ENCODE results near the gene NAV2.

- no peak for TF ChIP-seq CTCF (IDR thresholded peaks at IDR 0.05 in 8 of 11, conservative IDR thresholded peaks at IDR 0.05 in 3 of 11)
- TF ChIP-seq POLR2A (IDR thresholded peaks at IDR 0.05) = no peak
These were observed 49.4 kb upstream of the NAV2 start for GRCh38 chr11:19663206-19663605.
